Lung microvascular endothelial cell (primary cell): ENCODE data around the gene PBXIP1. TPM values are rescaled to one million over a fixed set of nuclear protein-coding genes. Genes with fewer than 3 reads are reported as not detected.
A peak's percentile ranks its signal among the peaks of the same experiment; 100 is the strongest.

ENCODE experiments used
- DNase-seq, 2 donors: peaks; one replicate each; pipeline versions ENCODE4 v3.0.0 to v3.0.0-alpha.2; 2010; ENCODE audit warnings: low read depth in 2 of 2
- total RNA-seq: library from RNA; depleted of rRNA; stranded (reverse); fragments of >200 nt; gene quantifications from 2 replicates; pipeline ENCODE4 v1.2.1, GENCODE V29; 2014

Gene PBXIP1
- total RNA-seq, 1 donor from 2014 or later = 83.9 TPM

- DNase-seq = peak; percentile 100
Measured at GRCh38 chr1:154974102-154974807, 18.4 kb upstream of the PBXIP1 start, which contains the start of gene CKS1B. Gene CKS1B, plus strand, starts transcription at chr1:154974681. Its CDS starts 65 bp downstream, at chr1:154974746.

GRCh38 chr1:154973344-154974101 is 17.6 kb upstream of the PBXIP1 start:
- DNase-seq = peak; percentile 97 to 98

- DNase-seq = peak; percentile 59 to 93
Measured at GRCh38 chr1:154972517-154973343, 16.8 kb upstream of the PBXIP1 start.

- DNase-seq = peak in 1 of 2 donors; percentile 44
Measured at GRCh38 chr1:154972213-154972516, 16.3 kb upstream of the PBXIP1 start.

DNA sequence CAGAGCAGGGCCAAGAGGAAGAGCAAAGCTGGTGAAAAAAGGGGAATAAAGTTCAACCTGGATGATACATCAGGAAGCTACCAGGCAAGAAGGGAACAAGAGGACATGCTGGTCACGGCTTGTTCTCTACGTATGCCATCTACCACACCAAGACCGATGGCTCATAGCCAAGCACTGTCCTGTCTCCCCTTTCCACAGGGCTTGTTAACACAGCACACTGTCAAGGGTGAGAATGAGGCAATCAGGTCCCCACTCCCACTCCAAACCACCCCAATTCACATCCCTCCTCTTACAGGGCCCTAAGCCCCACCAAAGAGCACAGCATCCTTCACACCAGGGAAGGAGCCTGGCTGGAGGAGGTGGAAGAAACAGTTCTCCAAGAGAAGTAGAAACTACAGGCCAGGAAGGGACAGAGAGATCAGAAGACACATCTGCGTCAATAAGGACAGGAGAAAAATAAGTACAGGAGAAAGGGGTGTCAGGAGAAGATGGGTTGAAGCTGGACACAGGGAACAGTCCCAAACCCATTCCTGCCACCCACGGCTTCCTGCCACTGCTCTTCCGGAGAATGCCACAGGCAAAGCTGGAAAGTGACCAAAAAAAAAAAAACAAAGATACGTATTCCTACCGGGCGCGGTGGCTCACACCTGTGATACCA is 15.6 kb upstream of the PBXIP1 start:
- peak; percentile 38 to 53 for DNase-seq

DNA sequence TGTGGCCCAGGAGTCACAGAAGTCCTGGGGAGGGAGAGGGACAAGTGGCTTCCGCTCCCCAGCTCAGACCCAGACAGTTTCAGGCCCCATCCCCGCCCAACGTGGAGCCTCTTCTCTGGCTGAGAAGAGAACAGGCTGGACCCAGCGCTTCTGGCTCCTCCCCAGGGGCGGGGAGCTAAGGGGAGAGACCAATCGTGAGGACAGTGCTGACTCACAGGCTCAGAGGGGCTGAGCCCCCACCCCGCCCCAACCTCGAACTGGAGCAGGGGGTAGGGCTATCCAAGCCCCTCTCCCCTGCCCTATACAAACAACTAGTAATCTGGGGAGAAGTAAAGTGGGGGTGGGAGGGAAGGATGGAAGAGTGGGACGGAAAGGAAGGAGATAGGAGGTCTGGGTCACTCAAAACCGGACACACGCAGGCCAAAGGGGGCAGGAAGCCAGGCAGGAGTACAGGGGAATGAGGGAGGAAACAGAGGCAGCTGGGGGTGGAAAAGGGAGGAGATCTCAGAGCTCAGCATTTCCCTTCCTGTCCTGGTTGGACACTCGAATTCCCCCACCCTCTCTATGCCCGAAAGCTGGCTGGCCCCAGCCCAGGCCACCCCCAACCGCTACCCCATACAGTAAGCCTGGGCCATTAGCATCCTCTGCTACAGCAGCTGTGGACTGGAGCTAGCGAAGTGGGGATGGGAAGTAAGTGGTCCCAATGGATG is 14.9 kb upstream of the PBXIP1 start, which contains the start of gene SHC1:
Gene SHC1, minus strand, starts transcription at position 117 of the 710 bp plus-strand sequence. CDS start 221 bp downstream, outside the sequence.
- DNase-seq = peak; percentile 91 to 97

DNA sequence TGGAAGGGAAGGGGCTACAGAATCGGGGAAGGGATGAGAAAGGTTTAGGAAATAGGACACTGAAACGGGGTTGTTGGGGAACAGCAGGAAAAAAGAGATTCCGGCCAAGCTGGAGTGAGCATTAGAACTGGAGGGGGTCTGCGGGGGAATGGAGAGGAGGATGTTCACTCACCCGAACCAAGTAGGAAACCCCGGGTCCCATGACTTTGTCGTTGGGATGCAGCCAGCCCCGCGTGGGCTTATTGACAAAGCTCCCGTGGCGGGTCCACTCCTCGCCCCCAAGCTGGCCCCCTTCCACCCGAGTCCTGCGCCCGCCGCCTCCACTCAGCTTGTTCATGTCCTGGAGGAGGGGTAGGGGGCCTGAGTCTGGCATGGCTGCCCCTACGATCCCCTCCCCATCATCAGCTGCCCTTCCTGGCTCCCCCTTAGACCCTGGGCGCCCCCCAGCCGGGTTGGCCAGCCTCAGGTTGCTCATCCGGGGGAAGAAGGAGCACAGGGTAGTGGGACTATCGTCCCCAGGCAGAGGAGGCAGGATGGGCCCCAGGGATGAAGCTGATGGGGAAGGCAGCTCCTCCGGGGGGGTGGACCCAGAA is 14.1 kb upstream of the PBXIP1 start:
- peak; percentile 17 to 59 for DNase-seq

DNA sequence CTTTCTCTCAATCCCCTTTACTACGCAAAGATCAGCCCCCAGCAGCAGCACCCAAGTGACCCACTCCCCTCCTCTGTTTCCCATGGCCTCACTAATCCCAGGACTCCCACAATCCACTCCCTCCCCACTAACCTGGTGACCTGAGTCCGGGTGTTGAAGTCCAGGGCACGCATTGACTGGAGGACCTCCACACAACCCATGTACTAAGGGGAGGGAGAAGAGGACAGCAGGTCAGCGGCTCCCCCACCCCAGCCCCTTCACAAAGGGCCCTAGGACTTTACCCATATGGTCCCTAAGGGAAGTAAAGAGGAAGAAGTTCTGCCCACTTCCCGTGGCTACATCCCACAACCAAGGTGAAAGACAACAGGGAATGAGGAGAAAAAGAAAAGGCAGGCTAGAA is 13.3 kb upstream of the PBXIP1 start:
- DNase-seq = peak in 1 of 2 donors; percentile 13

DNA sequence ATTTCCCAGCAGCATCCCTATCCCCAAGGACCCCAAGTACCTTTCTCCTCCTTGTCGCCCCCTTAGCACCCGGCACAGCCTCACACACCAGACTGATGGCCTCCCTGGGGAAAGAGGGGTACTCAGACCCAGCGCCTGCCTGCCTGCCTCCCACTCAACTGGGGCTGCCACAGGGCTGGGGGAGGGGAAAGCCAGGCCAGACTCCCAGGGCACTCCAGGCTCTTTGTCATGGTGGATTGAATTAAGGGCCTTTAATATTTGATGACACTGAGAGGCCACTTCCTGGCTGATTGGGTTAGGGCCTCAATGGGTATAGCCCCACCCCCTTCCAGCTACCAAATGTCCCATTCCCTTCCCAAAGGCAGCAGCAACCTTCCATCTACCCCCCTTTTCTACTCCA is 12.8 kb upstream of the PBXIP1 start:
- no peak for DNase-seq

GRCh38 chr1:154967331-154967950 is 11.5 kb upstream of the PBXIP1 start:
- peak; percentile 21 to 47 for DNase-seq

DNA sequence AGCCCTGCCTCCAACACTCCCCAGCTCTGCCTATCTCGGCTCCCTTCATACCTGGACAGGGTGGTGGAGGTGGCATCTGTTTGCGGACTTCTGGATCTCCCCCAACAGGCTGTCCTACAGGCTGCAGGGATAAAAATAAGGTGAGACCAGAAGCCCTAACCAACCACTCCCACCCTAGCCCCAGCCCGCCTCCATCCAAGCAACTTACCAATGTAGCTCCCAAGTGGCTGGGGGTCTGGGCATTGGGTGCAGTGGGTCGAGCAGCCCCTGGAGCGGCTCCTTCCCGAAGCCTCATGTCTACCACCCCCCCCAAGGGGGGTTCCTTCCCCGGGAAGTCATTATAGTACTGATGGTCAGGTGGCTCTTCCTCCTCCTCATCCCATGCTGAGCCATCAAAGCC is 10.2 kb upstream of the PBXIP1 start:
- no peak for DNase-seq

- DNase-seq = no peak
Measured at GRCh38 chr1:154964359-154964758, 8.5 kb upstream of the PBXIP1 start.

- no peak for DNase-seq
Measured at GRCh38 chr1:154963643-154964042, 7.7 kb upstream of the PBXIP1 start.

- DNase-seq = no peak
Measured at GRCh38 chr1:154962795-154963330, 7.0 kb upstream of the PBXIP1 start.

DNA sequence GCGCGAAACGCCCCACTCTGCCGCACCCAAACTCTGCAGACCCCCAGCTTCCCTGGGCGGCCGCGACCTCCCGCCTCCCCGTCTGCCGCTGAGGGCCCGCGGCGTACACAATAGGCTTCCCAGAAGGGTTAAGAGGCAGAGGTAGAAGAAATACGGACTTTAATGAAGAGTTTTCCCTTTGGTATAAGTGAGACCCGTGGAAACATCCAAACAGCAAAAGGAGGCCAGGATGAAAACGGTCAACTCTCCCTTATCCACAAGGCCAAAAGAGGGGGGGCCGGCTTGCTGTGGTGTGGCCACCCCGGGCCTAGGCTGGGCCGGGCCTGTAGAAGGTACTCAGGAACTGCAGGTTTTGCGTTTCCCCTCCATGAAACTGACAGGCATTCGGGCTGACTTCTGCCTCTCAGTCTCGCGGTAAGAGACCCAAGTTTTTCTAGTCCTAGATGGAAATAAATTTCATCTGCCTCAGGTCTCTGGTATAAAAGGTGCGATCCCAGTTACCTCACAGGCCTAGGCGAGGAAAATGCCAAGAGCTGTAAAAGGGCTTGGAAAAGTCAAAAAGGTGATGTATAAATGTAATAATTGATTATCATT is 6.4 kb upstream of the PBXIP1 start:
- peak in 1 of 2 donors; percentile 45 for DNase-seq

GRCh38 chr1:154961207-154962155 is 5.6 kb upstream of the PBXIP1 start, which contains the start of gene PYGO2:
Gene PYGO2, minus strand, starts transcription at chr1:154961782. Its CDS starts 206 bp downstream, at chr1:154961576.
- peak; percentile 79 to 85 for DNase-seq

DNA sequence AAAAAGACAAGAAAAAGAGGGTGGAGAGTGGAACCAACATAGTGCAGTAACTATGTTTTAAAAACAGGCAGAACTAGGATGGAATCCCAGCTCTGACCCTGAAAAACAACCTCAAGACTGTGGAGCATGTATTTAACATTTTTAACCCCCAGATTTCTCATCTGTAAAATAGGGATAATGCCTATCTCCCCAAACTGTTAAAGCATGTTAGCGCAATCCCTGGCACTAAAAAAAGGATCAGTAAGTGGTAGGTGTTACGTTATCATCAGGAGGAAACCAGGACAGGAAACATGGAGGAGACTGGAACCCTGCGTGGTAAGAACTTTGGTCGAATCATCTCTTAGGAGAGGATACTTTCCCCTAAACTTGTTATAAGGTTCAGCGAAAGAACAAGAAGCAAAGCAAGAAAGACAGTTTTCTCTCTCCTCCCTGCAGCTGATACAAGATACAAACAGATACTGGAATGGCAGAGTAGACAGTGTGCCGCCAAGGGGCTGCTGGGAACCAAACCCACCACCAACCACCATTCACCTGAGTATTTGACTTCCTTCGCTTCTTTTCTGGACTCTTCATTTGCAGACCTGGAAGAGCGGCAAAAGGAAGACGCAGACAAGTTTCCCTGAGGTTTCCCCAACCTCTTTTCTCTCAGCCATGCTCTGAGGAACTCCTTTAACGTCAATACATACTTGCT is 4.7 kb upstream of the PBXIP1 start:
- peak; percentile 15 to 30 for DNase-seq
